Lower leg skin (tissue), 4 donors: Measurements from ENCODE around the gene PCSK5. TPM values are rescaled to one million over a fixed set of nuclear protein-coding genes. Genes with fewer than 3 reads are reported as not detected.

Experiments
- DNase-seq, 2 donors: peaks; one replicate each; pipeline ENCODE4 v3.0.0-alpha.2; 2019; ENCODE audit warnings: low spot score in 2 of 2
- H3K4me3 ChIP-seq: fragments of 200-600 bp; sonication (generic); 2 replicates; pipeline ENCODE4 v1.5.1; 2017; ENCODE audit warnings: mild to moderate bottlenecking, low read depth; ENCODE audit not compliant: poor library complexity, severe bottlenecking
- CTCF ChIP-seq, 3 donors: fragments of 450-650 bp; IDR thresholded peaks; one replicate each; pipeline ENCODE4 v1.5.1; 2016; ENCODE audit warnings: antibody characterized with exemption in 3 of 3, mild to moderate bottlenecking in 3 of 3, moderate library complexity in 2 of 3
- POLR2A ChIP-seq, 2 donors: fragments of 450-650 bp; IDR thresholded peaks; one replicate each; pipeline ENCODE4 v1.6.1; 2016 to 2017; ENCODE audit warnings: antibody characterized with exemption in 2 of 2, mild to moderate bottlenecking in 1 of 2, moderate library complexity in 1 of 2
- WGBS, 2 donors: methylation state at CpG; one replicate each; pipeline ENCODE4 v1.1.5; 2018; 5-methylcytosine and 5-hydroxymethylcytosine counted together
- intact Hi-C: fragments of 100-400 bp; cut with DNase I; formaldehyde crosslinking; loops from one replicate; pipeline ENCODE4 v1.15.0; 2023; ENCODE audit warnings: low total_unique reads
- total RNA-seq, 4 donors: library from RNA; depleted of rRNA; stranded (reverse); fragments of >200 nt; gene quantifications; one replicate each; pipeline ENCODE4 v1.1.0, GENCODE V29; 2016

Gene PCSK5
- total RNA-seq, 4 donors from 2014 or later: 6.4 to 10.8 (median 9.7) TPM

GRCh38 chr9:76191493-76191892, 301.0 kb downstream of the PCSK5 start:
- no peak for DNase-seq
- intact Hi-C loops: no loop called here
- TF ChIP-seq POLR2A (IDR thresholded peaks at IDR 0.05) (no peak), CTCF (IDR thresholded peaks at IDR 0.05) (no peak)
- 94 to 96% methylated on average over 5 of the region's 5 CpGs for WGBS, 2 donors
- H3K4me3 ChIP-seq: no peak overlapping the region

GRCh38 chr9:76192013-76192412, 301.5 kb downstream of the PCSK5 start:
- WGBS, 2 donors: 94 to 95% methylated on average over 3 of the region's 3 CpGs
- H3K4me3 ChIP-seq: no peak overlapping the region
- intact Hi-C loops: no loop called here
- TF ChIP-seq POLR2A (IDR thresholded peaks at IDR 0.05) (no peak), CTCF (IDR thresholded peaks at IDR 0.05) (no peak)
- DNase-seq: no peak

- TF ChIP-seq CTCF (IDR thresholded peaks at IDR 0.05) (no peak), POLR2A (IDR thresholded peaks at IDR 0.05) (no peak)
- 89 to 93% methylated on average over 3 of the region's 3 CpGs for WGBS, 2 donors
- intact Hi-C loops: no loop called here
- no peak for DNase-seq
- no peak overlapping the region for H3K4me3 ChIP-seq
These were observed 304.4 kb downstream of the PCSK5 start for GRCh38 chr9:76194896-76195295.

GRCh38 chr9:76198336-76198735, 307.9 kb downstream of the PCSK5 start:
- intact Hi-C loops: no loop called here
- TF ChIP-seq POLR2A (IDR thresholded peaks at IDR 0.05) (no peak), CTCF (IDR thresholded peaks at IDR 0.05) (no peak)
- no peak for DNase-seq
- 59 to 62% methylated on average over 2 of the region's 2 CpGs for WGBS, 2 donors
- H3K4me3 ChIP-seq: no peak overlapping the region

- DNase-seq: no peak
- TF ChIP-seq CTCF (IDR thresholded peaks at IDR 0.05) (no peak), POLR2A (IDR thresholded peaks at IDR 0.05) (no peak)
- intact Hi-C loops: no loop called here
- no peak overlapping the region for H3K4me3 ChIP-seq
- 78 to 82% methylated on average over 5 of the region's 5 CpGs for WGBS, 2 donors
These were observed 309.8 kb downstream of the PCSK5 start for GRCh38 chr9:76200315-76200714.

- DNase-seq: no peak
- 82 to 84% methylated on average over 4 of the region's 4 CpGs for WGBS, 2 donors
- intact Hi-C loops: no loop called here
- no peak for TF ChIP-seq CTCF (IDR thresholded peaks at IDR 0.05)
- no peak for TF ChIP-seq POLR2A (IDR thresholded peaks at IDR 0.05)
- H3K4me3 ChIP-seq: no peak overlapping the region
These were observed 310.3 kb downstream of the PCSK5 start for GRCh38 chr9:76200745-76201144.
